ENCODE results near the gene RASGRP1. TPM values are rescaled to one million over a fixed set of nuclear protein-coding genes. Genes with fewer than 3 reads are reported as not detected.

Gene RASGRP1
- total RNA-seq, 1 experiment from 2014 or later, result 15.1 TPM

DNA sequence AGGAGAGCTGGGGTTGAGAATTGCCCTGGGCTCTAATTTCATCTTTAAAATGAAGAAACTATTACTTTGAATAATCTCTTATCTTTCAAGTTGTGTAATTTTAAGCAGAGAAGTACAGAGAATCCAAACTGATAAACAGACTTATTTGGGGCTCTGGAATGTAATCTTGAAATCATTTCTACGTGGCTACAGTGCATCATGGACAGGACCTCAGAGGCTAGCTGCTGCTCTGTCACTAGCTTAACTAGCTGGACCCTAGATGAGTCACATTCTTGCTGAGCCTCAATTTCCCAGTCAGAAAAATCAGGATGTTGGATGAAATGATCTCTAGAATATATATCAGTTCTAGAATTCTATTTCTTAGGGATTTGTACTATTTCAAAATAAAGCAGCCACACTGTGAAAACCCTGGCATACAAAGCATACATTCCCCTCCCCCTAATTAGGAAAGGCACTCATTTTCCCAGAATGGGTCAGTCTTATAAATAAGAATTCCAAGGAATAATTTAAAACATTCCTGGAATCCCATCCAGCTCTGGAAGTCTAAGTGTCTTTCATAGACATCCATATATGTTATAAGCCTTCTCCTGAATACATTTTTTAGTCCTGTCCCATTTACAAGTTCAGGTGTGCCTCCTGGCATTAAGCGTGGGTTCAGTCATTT, 47.2 kb downstream of the RASGRP1 start:
- no peaks in the 10 kb centered on the region for H3K36me3 Mint-ChIP-seq (ENCODE audit: insufficient read depth, unreplicated experiment)
- no peaks in the 10 kb centered on the region for H3K9me3 Mint-ChIP-seq (ENCODE audit: low read depth, unreplicated experiment)
- CTCF ChIA-PET, result no interaction called here
- no TSS peak for BruUV-seq (replicated peaks)
- TF ChIP-seq, protein P1, sequence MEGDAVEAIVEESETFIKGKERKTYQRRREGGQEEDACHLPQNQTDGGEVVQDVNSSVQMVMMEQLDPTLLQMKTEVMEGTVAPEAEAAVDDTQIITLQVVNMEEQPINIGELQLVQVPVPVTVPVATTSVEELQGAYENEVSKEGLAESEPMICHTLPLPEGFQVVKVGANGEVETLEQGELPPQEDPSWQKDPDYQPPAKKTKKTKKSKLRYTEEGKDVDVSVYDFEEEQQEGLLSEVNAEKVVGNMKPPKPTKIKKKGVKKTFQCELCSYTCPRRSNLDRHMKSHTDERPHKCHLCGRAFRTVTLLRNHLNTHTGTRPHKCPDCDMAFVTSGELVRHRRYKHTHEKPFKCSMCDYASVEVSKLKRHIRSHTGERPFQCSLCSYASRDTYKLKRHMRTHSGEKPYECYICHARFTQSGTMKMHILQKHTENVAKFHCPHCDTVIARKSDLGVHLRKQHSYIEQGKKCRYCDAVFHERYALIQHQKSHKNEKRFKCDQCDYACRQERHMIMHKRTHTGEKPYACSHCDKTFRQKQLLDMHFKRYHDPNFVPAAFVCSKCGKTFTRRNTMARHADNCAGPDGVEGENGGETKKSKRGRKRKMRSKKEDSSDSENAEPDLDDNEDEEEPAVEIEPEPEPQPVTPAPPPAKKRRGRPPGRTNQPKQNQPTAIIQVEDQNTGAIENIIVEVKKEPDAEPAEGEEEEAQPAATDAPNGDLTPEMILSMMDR (IDR thresholded peaks at IDR 0.05; ENCODE audit: unreplicated experiment), result no peak
- H3K4me3 Mint-ChIP-seq (ENCODE audit: low read depth, unreplicated experiment), result no peak overlapping the region
- DNase-seq, result no peak
- H3K27ac Mint-ChIP-seq (ENCODE audit: unreplicated experiment), result no peak overlapping the region
- no peaks in the 10 kb centered on the region for H3K4me1 Mint-ChIP-seq (ENCODE audit: low read depth, unreplicated experiment)
- intact Hi-C loops (cut with micrococcal nuclease; ENCODE audit: unreplicated experiment), result no loop called here
- no peaks in the 10 kb centered on the region for H3K27me3 Mint-ChIP-seq (ENCODE audit: unreplicated experiment)

DNA sequence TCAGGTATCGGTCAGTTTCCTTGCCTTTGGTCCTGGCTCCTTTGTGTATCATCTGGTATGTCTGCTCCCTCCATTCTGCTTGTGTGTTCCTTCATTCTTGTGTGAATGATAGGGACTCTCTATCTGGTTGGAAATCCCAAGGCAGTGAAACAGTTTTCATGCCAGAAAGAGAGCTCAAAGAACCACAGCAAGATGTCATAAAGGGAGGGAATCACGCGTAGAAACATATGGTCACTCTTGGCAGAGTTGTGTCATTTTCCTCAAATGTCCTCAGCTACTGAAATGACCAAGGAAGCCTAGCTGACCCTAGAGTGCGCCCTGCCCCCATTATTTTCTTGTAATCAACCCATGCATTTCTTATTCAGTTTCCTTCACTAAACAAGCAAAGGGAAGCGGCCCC, 48.0 kb downstream of the RASGRP1 start:
- no peaks in the 10 kb centered on the region for H3K4me1 Mint-ChIP-seq (ENCODE audit: low read depth, unreplicated experiment)
- CTCF ChIA-PET, result no interaction called here
- DNase-seq, result no peak
- no peaks in the 10 kb centered on the region for H3K9me3 Mint-ChIP-seq (ENCODE audit: low read depth, unreplicated experiment)
- H3K27ac Mint-ChIP-seq (ENCODE audit: unreplicated experiment), result no peak overlapping the region
- H3K4me3 Mint-ChIP-seq (ENCODE audit: low read depth, unreplicated experiment), result no peak overlapping the region
- TF ChIP-seq, protein P1 (IDR thresholded peaks at IDR 0.05; ENCODE audit: unreplicated experiment), result no peak
- H3K27me3 Mint-ChIP-seq (ENCODE audit: unreplicated experiment), result no peaks in the 10 kb centered on the region
- no peaks in the 10 kb centered on the region for H3K36me3 Mint-ChIP-seq (ENCODE audit: insufficient read depth, unreplicated experiment)
- BruUV-seq (replicated peaks), result no TSS peak
- intact Hi-C loops (cut with micrococcal nuclease; ENCODE audit: unreplicated experiment), result no loop called here

DNA sequence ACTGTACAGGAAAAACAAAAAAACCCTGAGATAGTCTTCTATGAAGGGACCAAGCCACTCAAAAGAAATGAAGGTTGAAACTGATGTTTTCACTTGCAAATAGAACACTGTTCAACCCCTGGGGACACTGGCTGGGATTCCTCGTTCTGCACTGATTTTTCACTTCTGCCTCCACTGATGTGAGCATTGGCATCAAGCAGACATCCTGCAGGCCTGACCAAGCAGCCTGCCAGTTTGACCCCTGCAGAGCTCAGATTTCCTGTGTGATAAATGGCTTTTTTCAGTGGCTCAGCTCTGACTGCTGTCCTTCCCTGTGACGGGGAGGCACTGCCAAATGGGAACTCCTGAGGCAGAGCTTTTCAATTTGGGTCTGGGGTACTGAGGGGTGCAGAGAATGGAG, 50.0 kb downstream of the RASGRP1 start:
- no peak for DNase-seq
- BruUV-seq (replicated peaks), result no TSS peak
- Mint-ChIP-seq H3K36me3 (ENCODE audit: insufficient read depth, unreplicated experiment) (no peaks in the 10 kb centered on the region), H3K4me1 (ENCODE audit: low read depth, unreplicated experiment) (no peaks in the 10 kb centered on the region), H3K27me3 (ENCODE audit: unreplicated experiment) (no peaks in the 10 kb centered on the region), H3K4me3 (ENCODE audit: low read depth, unreplicated experiment) (no peak overlapping the region), H3K27ac (ENCODE audit: unreplicated experiment) (no peak overlapping the region), H3K9me3 (ENCODE audit: low read depth, unreplicated experiment) (no peaks in the 10 kb centered on the region)
- TF ChIP-seq, protein P1 (IDR thresholded peaks at IDR 0.05; ENCODE audit: unreplicated experiment), result no peak
- intact Hi-C loops (cut with micrococcal nuclease; ENCODE audit: unreplicated experiment), result no loop called here
- CTCF ChIA-PET, result interaction anchor here (0.7 kb wide), 1 partner anchor 185 kb away, joined by 3 read pairs; no protein-coding TSS in a partner anchor

DNA sequence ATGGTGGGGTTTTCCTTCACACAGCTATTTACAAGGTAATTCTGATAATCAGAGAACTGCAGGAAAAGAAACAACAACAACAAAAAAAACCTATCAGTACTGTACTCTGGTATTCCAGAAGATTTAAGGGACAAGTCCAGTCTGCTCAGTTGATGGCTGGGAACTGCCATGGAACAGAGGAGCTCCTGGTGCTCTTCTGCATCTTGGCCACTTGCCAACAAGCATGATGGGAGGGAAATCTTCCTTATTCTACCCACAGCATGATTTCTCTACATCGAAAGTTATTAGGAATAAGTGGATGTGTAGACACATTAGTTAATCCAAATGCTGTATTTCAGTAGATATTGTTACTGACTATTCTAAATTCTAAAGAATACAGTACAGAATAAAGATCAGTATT, 51.7 kb downstream of the RASGRP1 start:
- no peak for DNase-seq
- Mint-ChIP-seq H3K27me3 (ENCODE audit: unreplicated experiment) (no peaks in the 10 kb centered on the region), H3K4me3 (ENCODE audit: low read depth, unreplicated experiment) (no peak overlapping the region), H3K36me3 (ENCODE audit: insufficient read depth, unreplicated experiment) (no peaks in the 10 kb centered on the region), H3K4me1 (ENCODE audit: low read depth, unreplicated experiment) (no peaks in the 10 kb centered on the region), H3K9me3 (ENCODE audit: low read depth, unreplicated experiment) (no peaks in the 10 kb centered on the region), H3K27ac (ENCODE audit: unreplicated experiment) (no peak overlapping the region)
- TF ChIP-seq, protein P1 (IDR thresholded peaks at IDR 0.05; ENCODE audit: unreplicated experiment), result no peak
- CTCF ChIA-PET, result no interaction called here
- BruUV-seq (replicated peaks), result no TSS peak
- intact Hi-C loops (cut with micrococcal nuclease; ENCODE audit: unreplicated experiment), result no loop called here

Measured in Calu3 (cell line).